GM19193 (cell line): Measurements from ENCODE around the gene ENAH.

ENCODE experiments used
- POLR2A ChIP-seq: IDR thresholded peaks from 4 replicates; pipeline ENCODE4 v1.6.1; 2011; ENCODE audit not compliant: insufficient read depth, insufficient read length; ENCODE audit errors: extremely low read depth

The ENAH gene

GRCh38 chr1:225627304-225627947, 25.5 kb downstream of the ENAH start:
- no peak for TF ChIP-seq POLR2A

- TF ChIP-seq POLR2A: no peak
Observed at GRCh38 chr1:225626698-225627097, 26.2 kb downstream of the ENAH start.

GRCh38 chr1:225617956-225618355, 35.0 kb downstream of the ENAH start:
- no peak for TF ChIP-seq POLR2A

- no peak for TF ChIP-seq POLR2A
Observed at GRCh38 chr1:225617479-225617878, 35.4 kb downstream of the ENAH start.

- TF ChIP-seq POLR2A: no peak
Observed at GRCh38 chr1:225613006-225613405, 39.9 kb downstream of the ENAH start.

- no peak for TF ChIP-seq POLR2A
Observed at GRCh38 chr1:225612287-225612686, 40.6 kb downstream of the ENAH start.

- TF ChIP-seq POLR2A: no peak
Observed at GRCh38 chr1:225611537-225612223, 41.2 kb downstream of the ENAH start.

- no peak for TF ChIP-seq POLR2A
Observed at GRCh38 chr1:225610539-225610938, 42.4 kb downstream of the ENAH start.

GRCh38 chr1:225608014-225608796, 44.7 kb downstream of the ENAH start:
- TF ChIP-seq POLR2A: no peak

GRCh38 chr1:225607355-225607754, 45.6 kb downstream of the ENAH start:
- no peak for TF ChIP-seq POLR2A

- TF ChIP-seq POLR2A: no peak
Observed at GRCh38 chr1:225603538-225604354, 49.2 kb downstream of the ENAH start.

GRCh38 chr1:225602590-225603206, 50.2 kb downstream of the ENAH start:
- no peak for TF ChIP-seq POLR2A

GRCh38 chr1:225601902-225602589, 50.9 kb downstream of the ENAH start:
- TF ChIP-seq POLR2A: no peak

- TF ChIP-seq POLR2A: no peak
Observed at GRCh38 chr1:225598847-225599246, 54.1 kb downstream of the ENAH start.

- TF ChIP-seq POLR2A: no peak
Observed at GRCh38 chr1:225597926-225598575, 54.9 kb downstream of the ENAH start.
